IMR-90 (cell line): ENCODE data around the gene GSG1L. TPM values are rescaled to one million over a fixed set of nuclear protein-coding genes. Genes with fewer than 3 reads are reported as not detected.

Experiments
- ATAC-seq: fragments of 200-7000 bp; cut with Tn5 transposase; 2 replicates; pipeline ENCODE4 v1.9.1; 2020; ENCODE audit warnings: low read depth, mild to moderate bottlenecking, moderate library complexity
- BruUV-seq: library from RNA; stranded (reverse); fragments of 400-500 nt; replicated peaks from 2 replicates; lab custom pipeline; 2021; lab: Mats Ljungman, UMichigan
- CTCF ChIA-PET: fragments of 300-600 bp; formaldehyde crosslinking; extraction: SDS; loops from one replicate; lab custom pipeline; 2021; ENCODE audit warnings: antibody characterized with exemption; lab: Yijun Ruan, JAX
- POLR2A ChIA-PET: fragments of 300-600 bp; sonication (Branson Sonifier 250); formaldehyde crosslinking; loops from one replicate; lab custom pipeline; 2022; ENCODE audit warnings: antibody characterized with exemption; ENCODE audit not compliant: unreplicated experiment; lab: Charles Lee
- DNase-seq: peaks from one replicate; pipeline ENCODE4 v3.0.0; 2013
- H2AFZ ChIP-seq: replicated peaks from 2 replicates; pipeline ENCODE3; 2013; ENCODE audit warnings: low read length, mild to moderate bottlenecking; ENCODE audit not compliant: poor library complexity
- H2AK5ac ChIP-seq: 2 replicates; pipeline ENCODE4 v1.6.1; 2013; ENCODE audit warnings: low read depth, low read length, inconsistent platforms
- H2AK9ac ChIP-seq: replicated peaks from 2 replicates; pipeline ENCODE3; 2013; ENCODE audit warnings: mild to moderate bottlenecking, low read depth, low read length, moderate library complexity; ENCODE audit not compliant: poor library complexity
- H2BK120ac ChIP-seq: 2 replicates; pipeline ENCODE4 v1.6.1; 2013; ENCODE audit warnings: low read depth, low read length, inconsistent platforms
- H2BK15ac ChIP-seq: 3 replicates; pipeline ENCODE4 v1.6.1; 2013; ENCODE audit warnings: low read depth, low read length, inconsistent platforms
- H2BK20ac ChIP-seq: 2 replicates; pipeline ENCODE4 v1.6.1; 2013; ENCODE audit warnings: low read depth, mild to moderate bottlenecking, inconsistent platforms, low read length, moderate library complexity
- H2BK5ac ChIP-seq: 2 replicates; pipeline ENCODE4 v1.6.1; 2013; ENCODE audit warnings: mild to moderate bottlenecking, low read depth, low read length, inconsistent platforms; ENCODE audit not compliant: poor library complexity, severe bottlenecking
- H3K14ac ChIP-seq: replicated peaks from 2 replicates; pipeline ENCODE4 v1.6.1; 2013; ENCODE audit warnings: low read depth, low read length, inconsistent platforms
- H3K18ac ChIP-seq: 2 replicates; pipeline ENCODE4 v1.6.1; 2013; ENCODE audit warnings: low read depth, low read length, control low read depth
- H3K23ac ChIP-seq: 2 replicates; pipeline ENCODE4 v1.6.1; 2013; ENCODE audit warnings: low read depth, low read length, inconsistent platforms
- H3K27ac ChIP-seq: 2 replicates; pipeline ENCODE4 v1.5.1; 2013; ENCODE audit warnings: mild to moderate bottlenecking, control low read depth, low read length; ENCODE audit not compliant: insufficient read depth
- H3K27me3 ChIP-seq: 2 replicates; pipeline ENCODE4 v1.6.1; 2013; ENCODE audit warnings: low read length; ENCODE audit not compliant: control insufficient read depth, insufficient read depth
- H3K36me3 ChIP-seq: 2 replicates; pipeline ENCODE4 v1.6.1; 2013; ENCODE audit warnings: low read length, mixed read lengths; ENCODE audit not compliant: control insufficient read depth, insufficient read depth
- H3K4ac ChIP-seq: 2 replicates; pipeline ENCODE4 v1.6.1; 2013; ENCODE audit warnings: low read depth, low read length, inconsistent platforms
- H3K4me1 ChIP-seq: 2 replicates; pipeline ENCODE4 v1.6.1; 2013; ENCODE audit warnings: low read length, mixed read lengths; ENCODE audit not compliant: control insufficient read depth, insufficient read depth
- H3K4me2 ChIP-seq: 2 replicates; pipeline ENCODE4 v1.6.1; 2013; ENCODE audit warnings: low read depth, mild to moderate bottlenecking, control low read depth, low read length, moderate library complexity
- H3K4me3 ChIP-seq: 2 replicates; pipeline ENCODE4 v1.5.1; 2013; ENCODE audit warnings: low read depth, mild to moderate bottlenecking, control low read depth, low read length, moderate library complexity; ENCODE audit not compliant: insufficient read depth
- H3K56ac ChIP-seq: 2 replicates; pipeline ENCODE4 v1.6.1; 2013; ENCODE audit warnings: low read length, inconsistent platforms; ENCODE audit not compliant: insufficient read depth; ENCODE audit errors: extremely low read depth
- H3K79me1 ChIP-seq, 2 experiments: 2 replicates each; pipeline ENCODE4 v1.6.1; 2013; ENCODE audit warnings: low read length in 2 of 2, inconsistent platforms in 1 of 2, low read depth in 1 of 2
- H3K9ac ChIP-seq: 2 replicates; pipeline ENCODE4 v1.6.1; 2013; ENCODE audit warnings: low read depth, low read length, control low read depth
- H3K9me1 ChIP-seq: 2 replicates; pipeline ENCODE4 v1.6.1; 2013; ENCODE audit warnings: low read length, inconsistent platforms; ENCODE audit not compliant: insufficient read depth
- H3K9me3 ChIP-seq: 2 replicates; pipeline ENCODE4 v1.6.1; 2013; ENCODE audit warnings: low read length; ENCODE audit not compliant: control insufficient read depth, insufficient read depth
- H4K20me1 ChIP-seq: 2 replicates; pipeline ENCODE4 v1.6.1; 2013; ENCODE audit warnings: low read length, inconsistent platforms; ENCODE audit not compliant: insufficient read depth
- H4K5ac ChIP-seq: 2 replicates; pipeline ENCODE4 v1.6.1; 2013; ENCODE audit warnings: mild to moderate bottlenecking, low read depth, low read length, control low read depth
- H4K8ac ChIP-seq, 2 experiments: 2 replicates each; pipeline ENCODE4 v1.6.1; 2013; ENCODE audit warnings: low read depth in 2 of 2, low read length in 2 of 2, control low read depth in 1 of 2, inconsistent platforms in 1 of 2
- H4K91ac ChIP-seq: 2 replicates; pipeline ENCODE4 v1.6.1; 2013; ENCODE audit warnings: low read depth, low read length, inconsistent platforms; ENCODE audit not compliant: insufficient read depth
- BHLHE40 ChIP-seq: fragments of 150-350 bp; IDR thresholded peaks from 2 replicates; pipeline ENCODE4 v1.6.1; 2016; ENCODE audit warnings: mild to moderate bottlenecking, low read depth, low read length
- CEBPB ChIP-seq: IDR thresholded peaks from 2 replicates; pipeline ENCODE4 v1.6.1; 2012; ENCODE audit warnings: low read depth, low read length, improper control_type of control experiment
- CHD1 ChIP-seq: IDR thresholded peaks from 2 replicates; pipeline ENCODE4 v1.6.1; 2012; ENCODE audit warnings: low read depth, low read length, improper control_type of control experiment
- FOS ChIP-seq: fragments of 150-350 bp; IDR thresholded peaks from 2 replicates; pipeline ENCODE4 v1.6.1; 2016; ENCODE audit warnings: low read depth, low read length
- MAFK ChIP-seq: IDR thresholded peaks from 2 replicates; pipeline ENCODE4 v1.6.1; 2012; ENCODE audit warnings: low read depth, low read length, improper control_type of control experiment
- MAZ ChIP-seq: IDR thresholded peaks from 2 replicates; pipeline ENCODE4 v1.6.1; 2012; ENCODE audit warnings: low read depth, mild to moderate bottlenecking, low read length, improper control_type of control experiment, moderate library complexity, borderline replicate concordance
- MXI1 ChIP-seq: IDR thresholded peaks from 2 replicates; pipeline ENCODE4 v1.6.1; 2012; ENCODE audit warnings: low read depth, mild to moderate bottlenecking, low read length, moderate library complexity, borderline replicate concordance
- NFE2L2 ChIP-seq: fragments of 150-350 bp; IDR thresholded peaks from 2 replicates; pipeline ENCODE4 v1.6.1; 2016; ENCODE audit warnings: low read depth, mild to moderate bottlenecking, low read length
- POLR2A ChIP-seq: IDR thresholded peaks from 2 replicates; pipeline ENCODE4 v1.6.1; 2012; ENCODE audit warnings: mild to moderate bottlenecking, low read depth, low read length
- RAD21 ChIP-seq: IDR thresholded peaks from 2 replicates; pipeline ENCODE4 v1.6.1; 2012; ENCODE audit warnings: low read length, improper control_type of control experiment
- RCOR1 ChIP-seq: IDR thresholded peaks from 2 replicates; pipeline ENCODE4 v1.6.1; 2012; ENCODE audit warnings: mild to moderate bottlenecking, low read length, improper control_type of control experiment; ENCODE audit not compliant: insufficient replicate concordance
- RFX5 ChIP-seq: IDR thresholded peaks from 2 replicates; pipeline ENCODE4 v1.8.0; 2012; ENCODE audit warnings: low read depth, mild to moderate bottlenecking, low read length, moderate library complexity
- SMC3 ChIP-seq: fragments of 150-350 bp; IDR thresholded peaks from 2 replicates; pipeline ENCODE4 v1.6.1; 2016; ENCODE audit warnings: low read depth, mild to moderate bottlenecking, antibody characterized with exemption, low read length, moderate library complexity
- USF2 ChIP-seq: fragments of 150-350 bp; IDR thresholded peaks from 2 replicates; pipeline ENCODE4 v1.6.1; 2017; ENCODE audit warnings: mild to moderate bottlenecking, antibody characterized with exemption, low read length, low read depth
- WGBS, 2 experiments: methylation state at CpG; one replicate each; pipeline versions ENCODE4 v1.1.5 to v1.1.7; 2013; ENCODE audit warnings: missing lambda C conversion rate in 2 of 2; ENCODE audit not compliant: insufficient read length in 1 of 2; ENCODE audit errors: extremely low coverage in 2 of 2; 5-methylcytosine and 5-hydroxymethylcytosine counted together
- dilution Hi-C: fragments of 300-500 bp; cut with HindIII; formaldehyde crosslinking; loops from one replicate; pipeline ENCODE4 v1.14.3; 2018; ENCODE audit warnings: low sequenced_read_pairs; ENCODE audit not compliant: unreplicated experiment
- in situ Hi-C: fragments of 300-500 bp; cut with MboI; formaldehyde crosslinking; loops from 3 replicates; pipeline ENCODE4 v1.14.3; 2019; ENCODE audit warnings: low sequenced_read_pairs, inconsistent platforms, mixed read lengths
- intact Hi-C: fragments of 100-400 bp; cut with micrococcal nuclease; formaldehyde crosslinking; loops from 2 replicates; pipeline ENCODE4 v1.10.0; 2022
- polyA plus RNA-seq, 3 experiments: library from polyadenylated mRNA; depleted of rRNA; stranded (reverse); fragments of >200 nt; gene quantifications; 2 replicates each; pipeline ENCODE4 v1.2.3, GENCODE V29; 2012; ENCODE audit warnings: low replicate concordance in 1 of 3
- total RNA-seq: library from RNA; depleted of rRNA; stranded (reverse); fragments of >200 nt; gene quantifications from 2 replicates; pipeline ENCODE4 v1.2.3, GENCODE V29; 2012
- TF ChIP-seq, protein P1 (sequence below): fragments of 150-350 bp; IDR thresholded peaks from 2 replicates; pipeline ENCODE4 v1.6.1; 2016; ENCODE audit warnings: low read depth, mild to moderate bottlenecking, low read length, moderate library complexity, borderline replicate concordance
- TF ChIP-seq, protein P2 (sequence below): conservative IDR thresholded peaks from 2 replicates; pipeline ENCODE4 v1.5.1; 2012; ENCODE audit warnings: mild to moderate bottlenecking, low read depth, low read length, improper control_type of control experiment

The GSG1L gene
- total and polyA plus RNA-seq, 2 of the 4 experiments (the other 2 are of a cell fraction): not detected

DNA sequence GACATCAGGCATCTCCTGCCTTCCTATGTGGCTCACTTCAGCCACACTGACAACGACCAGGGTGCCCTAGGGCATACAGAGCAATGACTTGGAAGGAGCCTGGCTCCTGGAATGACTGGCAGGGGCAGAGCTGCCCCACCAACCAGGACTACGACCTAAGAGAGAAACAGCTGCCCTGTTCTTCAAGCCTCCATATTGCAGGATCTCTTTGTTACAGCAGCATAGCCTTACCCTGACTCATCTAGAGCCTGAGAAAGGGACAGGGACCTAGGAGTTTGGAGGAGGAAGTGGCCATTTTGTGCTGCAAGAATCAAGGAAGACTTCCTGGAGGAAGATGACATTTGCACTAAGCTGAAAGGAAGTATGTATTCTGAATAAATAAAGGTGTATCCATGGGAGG, 49.6 kb downstream of the GSG1L start:
- Histone ChIP-seq H2AFZ (no peak overlapping the region), H3K4ac (no peak overlapping the region), H2BK120ac (no peak overlapping the region), H3K36me3 (no peaks in the 10 kb centered on the region), H4K20me1 (no peaks in the 10 kb centered on the region), H2AK9ac (no peak overlapping the region), H3K9me1 (no peaks in the 10 kb centered on the region), H3K9me3 (no peaks in the 10 kb centered on the region), H4K8ac (no peak overlapping the region), H2BK20ac (no peak overlapping the region), H3K18ac (no peak overlapping the region), H2BK15ac (no peak overlapping the region), H3K9ac (no peak overlapping the region), H3K27ac (no peak overlapping the region), H2BK5ac (no peak overlapping the region), H4K91ac (no peak overlapping the region), H3K56ac (no peak overlapping the region), H3K14ac (no peak overlapping the region), H4K5ac (no peak overlapping the region), H3K4me3 (no peak overlapping the region), H3K23ac (no peak overlapping the region), H3K4me2 (no peak overlapping the region), H3K4me1 (0 out of 2 replicates have a peak, but pooled peaks cover 2% of the 10 kb centered on the region), H3K27me3 (peaks cover 10% of the 10 kb centered on the region), H3K79me1 (no peaks in the 10 kb centered on the region), H2AK5ac (no peak overlapping the region)
- WGBS, 2 experiments: 17% methylated on average over 1 of the region's 2 CpGs; no CpG with 5 or more reads in 1 of the 2 experiments
- in situ Hi-C loops (no loop called here), dilution Hi-C loops (no loop called here), intact Hi-C loops (no loop called here)
- no TSS peak for BruUV-seq
- TF ChIP-seq RAD21 (no peak), USF2 (no peak), MXI1 (no peak), BHLHE40 (no peak), NFE2L2 (no peak), FOS (no peak), CHD1 (no peak), CEBPB (no peak), RFX5 (no peak), RCOR1 (no peak), MAFK (no peak), MAZ (no peak), POLR2A (no peak), SMC3 (no peak)
- TF ChIP-seq, protein P1, sequence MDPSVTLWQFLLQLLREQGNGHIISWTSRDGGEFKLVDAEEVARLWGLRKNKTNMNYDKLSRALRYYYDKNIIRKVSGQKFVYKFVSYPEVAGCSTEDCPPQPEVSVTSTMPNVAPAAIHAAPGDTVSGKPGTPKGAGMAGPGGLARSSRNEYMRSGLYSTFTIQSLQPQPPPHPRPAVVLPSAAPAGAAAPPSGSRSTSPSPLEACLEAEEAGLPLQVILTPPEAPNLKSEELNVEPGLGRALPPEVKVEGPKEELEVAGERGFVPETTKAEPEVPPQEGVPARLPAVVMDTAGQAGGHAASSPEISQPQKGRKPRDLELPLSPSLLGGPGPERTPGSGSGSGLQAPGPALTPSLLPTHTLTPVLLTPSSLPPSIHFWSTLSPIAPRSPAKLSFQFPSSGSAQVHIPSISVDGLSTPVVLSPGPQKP: no peak
- TF ChIP-seq, protein P2, sequence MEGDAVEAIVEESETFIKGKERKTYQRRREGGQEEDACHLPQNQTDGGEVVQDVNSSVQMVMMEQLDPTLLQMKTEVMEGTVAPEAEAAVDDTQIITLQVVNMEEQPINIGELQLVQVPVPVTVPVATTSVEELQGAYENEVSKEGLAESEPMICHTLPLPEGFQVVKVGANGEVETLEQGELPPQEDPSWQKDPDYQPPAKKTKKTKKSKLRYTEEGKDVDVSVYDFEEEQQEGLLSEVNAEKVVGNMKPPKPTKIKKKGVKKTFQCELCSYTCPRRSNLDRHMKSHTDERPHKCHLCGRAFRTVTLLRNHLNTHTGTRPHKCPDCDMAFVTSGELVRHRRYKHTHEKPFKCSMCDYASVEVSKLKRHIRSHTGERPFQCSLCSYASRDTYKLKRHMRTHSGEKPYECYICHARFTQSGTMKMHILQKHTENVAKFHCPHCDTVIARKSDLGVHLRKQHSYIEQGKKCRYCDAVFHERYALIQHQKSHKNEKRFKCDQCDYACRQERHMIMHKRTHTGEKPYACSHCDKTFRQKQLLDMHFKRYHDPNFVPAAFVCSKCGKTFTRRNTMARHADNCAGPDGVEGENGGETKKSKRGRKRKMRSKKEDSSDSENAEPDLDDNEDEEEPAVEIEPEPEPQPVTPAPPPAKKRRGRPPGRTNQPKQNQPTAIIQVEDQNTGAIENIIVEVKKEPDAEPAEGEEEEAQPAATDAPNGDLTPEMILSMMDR: no peak
- ATAC-seq (no peak), DNase-seq (no peak)
- ChIA-PET POLR2A (no interaction called here), CTCF (no interaction called here)
